Measurements from ENCODE around the gene TUSC2.
"Not testable (repeated sequence)": the region's sequence is repeated elsewhere in the genome, so short reads cannot be mapped to it uniquely, and the experiment has no call there.

The TUSC2 gene

DNA sequence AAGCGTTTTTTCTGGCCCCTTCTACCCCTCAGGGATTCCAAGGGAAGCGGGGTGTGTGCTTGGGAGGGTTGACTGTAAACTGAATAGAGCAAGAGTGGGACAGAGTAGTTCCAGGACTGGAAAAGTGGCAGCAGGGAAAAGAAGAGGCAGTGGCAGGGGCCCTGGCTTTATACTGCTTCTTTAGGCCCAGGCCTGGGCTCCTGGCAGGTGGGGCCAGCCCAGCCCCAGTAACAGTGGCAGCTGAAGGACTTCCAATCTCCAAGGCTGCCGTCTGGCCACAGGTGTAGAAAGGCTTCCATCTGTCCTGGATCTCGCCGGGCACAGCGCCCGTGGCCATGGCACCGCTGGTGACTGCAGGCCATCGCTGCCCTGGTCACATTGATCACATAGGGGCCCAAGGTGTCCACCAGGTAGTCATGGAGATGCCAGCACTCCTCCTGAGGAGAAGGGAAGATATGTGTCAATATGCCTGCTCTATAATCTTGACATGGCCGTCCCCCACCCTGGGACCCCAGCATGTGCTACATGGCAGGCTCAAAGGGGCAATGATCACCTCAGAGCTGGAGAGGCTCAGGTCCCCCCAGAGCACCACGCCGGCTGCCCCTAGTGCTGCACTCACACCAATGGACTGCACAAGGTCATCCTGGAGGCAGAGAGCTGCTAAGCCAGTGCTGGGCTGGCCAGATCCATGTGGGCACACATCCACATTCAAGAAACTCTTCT is 34.8 kb downstream of the TUSC2 start:
- no peak for DNase-seq

- DNase-seq = peak; percentile 96
Measured at GRCh38 chr3:50292159-50293078, 35.6 kb downstream of the TUSC2 start, which contains the start of gene IFRD2. Gene IFRD2, minus strand, starts transcription at chr3:50292429. Its CDS starts 155 bp downstream, at chr3:50292274.

DNA sequence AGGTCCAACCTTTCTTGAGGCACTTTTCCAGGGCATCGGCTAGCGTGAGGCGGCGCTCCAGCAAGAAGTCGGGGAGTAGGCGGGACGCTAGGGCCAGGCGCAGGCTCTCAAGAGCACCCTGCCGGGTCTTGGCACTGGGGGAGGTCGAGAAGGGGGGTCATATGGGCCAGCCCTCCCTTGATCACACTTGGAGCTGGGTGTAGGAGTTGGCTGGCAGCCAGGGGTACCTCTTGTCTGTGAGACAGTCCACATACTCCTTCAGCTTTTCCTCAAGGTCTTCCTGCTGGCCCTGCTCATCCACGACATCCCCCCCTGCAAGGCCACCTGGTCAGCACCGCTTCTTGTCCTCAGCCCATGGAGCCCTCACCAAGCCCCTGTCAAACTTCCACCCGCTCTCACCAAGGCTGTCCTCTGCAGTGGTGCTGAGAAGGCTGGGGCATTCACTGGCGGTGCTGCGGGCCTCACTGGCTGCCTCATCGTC is 37.8 kb downstream of the TUSC2 start:
- DNase-seq = no peak

- no peak for DNase-seq
Measured at GRCh38 chr3:50289130-50289529, 38.9 kb downstream of the TUSC2 start.

GRCh38 chr3:50288387-50289007 is 39.5 kb downstream of the TUSC2 start:
- DNase-seq = no peak

DNA sequence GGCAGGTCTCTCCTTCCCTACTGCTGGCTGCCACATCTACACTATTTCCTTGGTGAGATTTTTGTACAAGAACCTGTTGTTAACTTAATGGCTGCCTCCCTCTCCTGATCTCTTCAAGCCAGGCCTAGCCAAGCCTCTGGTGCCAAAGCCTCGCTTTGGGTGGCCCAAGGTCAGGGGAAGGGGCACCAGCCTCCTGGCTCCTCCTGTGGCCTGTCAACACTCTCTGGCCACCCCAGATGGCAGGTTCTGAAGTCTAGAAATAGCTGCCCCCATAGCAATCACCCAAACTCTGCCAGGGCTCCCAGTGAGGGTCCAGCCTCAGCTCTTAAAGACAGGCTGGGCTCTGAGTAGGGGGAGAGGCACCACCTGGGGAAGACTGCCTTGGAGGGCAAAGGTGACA is 40.8 kb downstream of the TUSC2 start:
- DNase-seq = no peak

DNA sequence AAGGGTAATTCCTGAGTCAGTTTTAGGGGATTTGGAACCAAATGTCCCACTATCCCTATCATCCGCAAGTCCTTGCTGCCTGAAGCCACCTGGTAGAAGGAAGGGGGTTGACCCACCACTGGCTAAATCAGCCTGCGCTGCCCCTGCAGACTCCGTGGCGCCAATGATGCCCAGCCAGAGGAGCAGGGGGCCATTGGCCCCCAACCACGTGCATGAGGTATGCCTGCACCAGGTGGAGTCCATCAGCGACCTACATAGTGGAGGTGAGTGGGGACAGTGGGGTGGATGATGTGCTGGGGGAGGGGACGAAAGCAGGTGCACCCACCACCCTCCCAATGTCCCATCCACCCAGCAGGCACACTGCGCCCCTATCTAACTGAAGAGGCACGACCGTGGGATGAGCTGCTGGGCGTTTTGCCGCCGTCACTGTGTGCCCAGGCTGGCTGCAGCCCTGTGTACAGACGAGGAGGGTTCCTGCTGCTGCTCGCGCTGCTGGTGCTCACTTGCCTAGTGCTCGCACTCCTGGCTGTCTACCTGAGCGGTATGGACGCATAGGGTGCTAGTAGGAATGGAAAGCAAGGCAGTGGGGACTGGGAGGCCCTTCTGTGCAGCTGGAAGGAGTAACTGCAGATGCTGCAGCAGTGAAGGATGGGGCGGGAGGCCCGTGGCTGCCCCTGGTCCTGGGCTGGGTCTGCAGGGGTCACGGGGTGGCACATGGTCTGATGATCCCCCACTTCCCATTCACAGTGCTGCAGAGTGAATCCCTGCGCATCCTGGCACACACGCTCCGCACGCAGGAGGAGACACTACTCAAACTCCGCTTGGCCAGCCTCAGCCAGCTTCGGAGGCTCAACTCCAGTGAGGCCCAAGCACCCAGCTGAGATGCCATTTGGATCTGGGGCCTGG is 41.4 kb downstream of the TUSC2 start:
- no peak for DNase-seq

GRCh38 chr3:50284121-50284520 is 43.9 kb downstream of the TUSC2 start:
- DNase-seq = not testable (repeated sequence)

DNA sequence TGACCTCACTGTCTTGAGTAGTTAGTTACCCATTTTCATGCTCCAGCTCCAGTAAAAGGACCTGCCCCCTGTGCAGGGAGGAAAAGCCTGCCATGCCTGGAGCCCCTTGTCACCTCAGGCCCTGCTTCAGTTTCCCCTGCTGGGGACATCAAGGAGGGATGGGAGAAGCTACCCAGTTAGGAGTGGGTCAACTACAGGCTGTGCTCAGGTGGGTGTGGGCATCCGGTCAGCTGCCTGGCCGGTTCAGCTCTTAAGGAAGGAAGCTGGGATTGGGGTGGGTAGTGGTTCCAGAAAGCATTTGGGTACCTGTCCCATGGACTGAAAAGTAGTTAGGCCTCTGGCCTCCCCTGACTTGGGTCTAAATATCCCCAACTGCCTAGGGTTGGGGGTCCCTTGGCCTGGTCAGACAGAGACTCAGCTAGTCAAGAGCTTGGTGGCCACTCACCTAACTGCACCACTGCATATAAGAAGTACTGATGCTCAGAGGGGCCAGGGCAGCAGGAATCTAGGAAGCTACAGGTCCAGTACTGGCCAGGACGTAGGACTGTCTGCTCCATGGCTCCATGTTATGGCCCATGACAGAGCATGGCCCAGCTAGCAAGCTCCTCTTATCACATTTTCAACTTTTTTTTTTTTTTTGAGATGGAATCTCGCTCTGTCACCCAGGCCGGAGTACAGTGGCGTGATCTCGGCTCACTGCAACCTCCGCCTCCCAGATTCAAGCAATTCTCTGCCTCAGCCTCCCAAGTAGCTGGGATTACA is 48.6 kb downstream of the TUSC2 start:
- no peak for DNase-seq

DNA sequence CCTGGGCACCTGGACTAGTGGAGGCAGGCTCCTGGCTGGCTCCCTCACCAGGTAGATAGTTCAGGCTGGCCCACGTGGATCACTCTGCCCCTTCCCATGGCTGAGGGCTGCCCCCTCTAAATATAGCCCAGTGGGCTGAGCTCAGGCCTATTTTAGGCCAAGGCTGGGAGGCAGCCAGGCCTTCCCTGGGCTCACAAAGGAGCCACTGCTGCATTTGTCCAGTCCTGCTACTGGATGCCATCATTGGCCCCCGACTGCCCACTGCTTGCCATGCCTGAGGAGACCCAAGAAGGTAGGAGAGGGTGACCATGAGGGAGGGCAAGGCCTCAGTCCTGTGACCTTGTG is 49.2 kb downstream of the TUSC2 start, which contains the start of gene LSMEM2:
LSMEM2 (plus strand) TSS at position 208 of the 345 bp plus-strand sequence; CDS start at position 235, 27 bp downstream.
- no peak for DNase-seq

GRCh38 chr3:50278123-50278879 is 49.7 kb downstream of the TUSC2 start:
- DNase-seq = no peak

DNA sequence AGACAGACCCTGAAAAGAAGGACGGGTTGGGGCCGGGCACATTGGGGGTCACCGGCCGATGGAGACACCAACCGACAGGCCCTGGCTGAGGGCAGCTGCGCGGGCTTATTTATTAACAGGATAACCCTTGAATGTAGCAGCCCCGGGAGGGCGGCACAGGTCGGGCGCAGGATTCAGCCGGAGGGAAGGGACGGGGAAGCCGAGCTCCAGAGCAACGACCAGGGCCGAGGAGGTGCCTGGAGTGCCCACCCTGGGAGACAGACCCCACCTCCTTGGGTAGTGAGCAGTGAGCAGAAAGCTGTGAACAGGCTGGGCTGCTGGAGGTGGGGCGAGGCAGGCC is 51.3 kb downstream of the TUSC2 start:
- DNase-seq = no peak

DNA sequence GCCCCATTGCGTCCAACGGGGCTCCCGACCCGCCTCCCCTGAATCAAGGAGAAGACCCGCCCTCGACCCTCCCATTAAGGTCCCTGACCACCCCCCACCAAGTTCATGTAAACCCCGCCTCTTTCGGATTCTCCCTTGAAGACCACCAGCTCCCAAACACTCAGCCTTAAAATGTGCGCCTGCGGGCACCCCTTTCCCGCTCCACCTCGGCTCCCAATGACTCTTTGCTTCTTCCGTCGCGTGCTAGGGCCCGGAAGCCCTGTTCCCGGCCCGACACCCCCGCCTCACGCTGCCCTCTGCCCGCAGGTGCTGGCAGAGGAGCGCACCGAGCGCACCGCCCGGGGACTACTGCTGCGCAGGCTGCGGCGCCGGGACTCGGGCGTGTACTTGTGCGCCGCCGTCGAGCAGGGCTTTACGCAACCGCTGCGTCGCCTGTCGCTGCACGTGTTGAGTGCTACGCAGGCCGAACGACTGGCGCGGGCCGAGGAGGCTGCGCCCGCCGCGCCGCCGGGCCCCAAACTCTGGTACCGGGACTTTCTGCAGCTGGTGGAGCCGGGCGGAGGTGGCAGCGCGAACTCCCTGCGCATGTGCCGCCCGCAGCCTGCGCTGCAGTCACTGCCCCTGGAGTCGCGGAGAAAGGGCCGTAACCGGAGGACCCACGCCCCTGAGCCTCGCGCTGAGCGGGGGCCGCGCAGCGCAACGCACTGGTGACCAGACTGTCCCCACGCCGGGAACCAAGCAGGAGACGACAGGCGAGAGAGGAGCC is 51.8 kb downstream of the TUSC2 start:
- DNase-seq = no peak

- no peak for DNase-seq
Measured at GRCh38 chr3:50275141-50275995, 52.7 kb downstream of the TUSC2 start.
